ENCODE data around the gene HNRNPH3. TPM values are rescaled to one million over a fixed set of nuclear protein-coding genes. Genes with fewer than 3 reads are reported as not detected.
A peak's percentile ranks its signal among the peaks of the same experiment; 100 is the strongest.
"Not testable (repeated sequence)": the region's sequence is repeated elsewhere in the genome, so short reads cannot be mapped to it uniquely, and the experiment has no call there.

HNRNPH3 gene
- polyA plus RNA-seq, 4 donors, result 117 to 229 (median 139) TPM

GRCh38 chr10:68318331-68319059, 13.4 kb upstream of the HNRNPH3 start:
- peaks cover 0 to 11% (median 0%) of the 10 kb centered on the region in 3 donors for H3K4me1 ChIP-seq (ENCODE audit: control insufficient read depth in 3 of 3, insufficient read depth in 2 of 3, low read depth in 1 of 3, low read length in 2 of 3)
- no peak for FAIRE-seq

GRCh38 chr10:68324396-68324795, 7.5 kb upstream of the HNRNPH3 start:
- H3K4me1 ChIP-seq (ENCODE audit: control insufficient read depth in 3 of 3, insufficient read depth in 2 of 3, low read depth in 1 of 3, low read length in 2 of 3); H3K27ac ChIP-seq (ENCODE audit: low read depth in 1 of 3, low read length in 2 of 3); H3K9me3 ChIP-seq (ENCODE audit: control insufficient read depth in 2 of 2, insufficient read depth in 1 of 2, low read depth in 1 of 2, low read length in 1 of 2); H3K36me3 ChIP-seq (ENCODE audit: control insufficient read depth in 3 of 3, insufficient read depth in 2 of 3, low read depth in 1 of 3, low read length in 3 of 3); H3K27me3 ChIP-seq (ENCODE audit: control insufficient read depth in 3 of 3, insufficient read depth in 3 of 3, low read length in 3 of 3); H3K4me3 ChIP-seq (ENCODE audit: low read depth in 1 of 3, low read length in 3 of 3); FAIRE-seq; DNase-seq: not testable (repeated sequence)
- WGBS, 3 donors, result 91 to 93% (median 92%) methylated on average over 4 of the region's 4 CpGs

More at GRCh38 chr10:68318331-68319059, 13.4 kb upstream of the HNRNPH3 start:
- peak; percentile 74 to 89 for DNase-seq
- H3K27ac ChIP-seq (ENCODE audit: low read depth in 1 of 3, low read length in 2 of 3), result peak overlapping the region in 2 of 3 donors; percentile 32 to 78
- H3K4me3 ChIP-seq (ENCODE audit: low read depth in 1 of 3, low read length in 3 of 3), result no peak overlapping the region
- WGBS, 3 donors, result 12 to 44% (median 24%) methylated on average over 1 of the region's 1 CpG
- H3K27me3 ChIP-seq (ENCODE audit: control insufficient read depth in 3 of 3, insufficient read depth in 3 of 3, low read length in 3 of 3), result no peaks in the 10 kb centered on the region
- peaks cover 0 to 30% of the 10 kb centered on the region in 2 donors for H3K9me3 ChIP-seq (ENCODE audit: control insufficient read depth in 2 of 2, insufficient read depth in 1 of 2, low read depth in 1 of 2, low read length in 1 of 2)
- H3K36me3 ChIP-seq (ENCODE audit: control insufficient read depth in 3 of 3, insufficient read depth in 2 of 3, low read depth in 1 of 3, low read length in 3 of 3), result no peaks in the 10 kb centered on the region

- peak overlapping the region; percentile 41 to 63 (median 58) for H3K27ac ChIP-seq (ENCODE audit: low read depth in 1 of 3, low read length in 2 of 3)
- no peaks in the 10 kb centered on the region for H3K36me3 ChIP-seq (ENCODE audit: control insufficient read depth in 3 of 3, insufficient read depth in 2 of 3, low read depth in 1 of 3, low read length in 3 of 3)
- H3K27me3 ChIP-seq (ENCODE audit: control insufficient read depth in 3 of 3, insufficient read depth in 3 of 3, low read length in 3 of 3), result no peaks in the 10 kb centered on the region
- H3K9me3 ChIP-seq (ENCODE audit: control insufficient read depth in 2 of 2, insufficient read depth in 1 of 2, low read depth in 1 of 2, low read length in 1 of 2), result peaks cover 0 to 3% of the 10 kb centered on the region in 2 donors
- WGBS, 3 donors, result 10 to 23% (median 14%) methylated on average over 4 of the region's 4 CpGs
- no peak for FAIRE-seq
- H3K4me3 ChIP-seq (ENCODE audit: low read depth in 1 of 3, low read length in 3 of 3), result no peak overlapping the region
- DNase-seq, result peak in 1 of 2 donors; percentile 67
- H3K4me1 ChIP-seq (ENCODE audit: control insufficient read depth in 3 of 3, insufficient read depth in 2 of 3, low read depth in 1 of 3, low read length in 2 of 3), result peaks cover 0 to 12% (median 3%) of the 10 kb centered on the region in 3 donors
These were observed 3.7 kb upstream of the HNRNPH3 start for GRCh38 chr10:68327889-68328786.

GRCh38 chr10:68329506-68329861, 2.4 kb upstream of the HNRNPH3 start:
- peaks cover 0 to 12% (median 3%) of the 10 kb centered on the region in 3 donors for H3K4me1 ChIP-seq (ENCODE audit: control insufficient read depth in 3 of 3, insufficient read depth in 2 of 3, low read depth in 1 of 3, low read length in 2 of 3)
- WGBS, 3 donors, result 90 to 94% (median 93%) methylated on average over 1 of the region's 1 CpG
- FAIRE-seq, result no peak
- H3K27ac ChIP-seq (ENCODE audit: low read depth in 1 of 3, low read length in 2 of 3), result no peak overlapping the region
- no peaks in the 10 kb centered on the region for H3K36me3 ChIP-seq (ENCODE audit: control insufficient read depth in 3 of 3, insufficient read depth in 2 of 3, low read depth in 1 of 3, low read length in 3 of 3)
- H3K27me3 ChIP-seq (ENCODE audit: control insufficient read depth in 3 of 3, insufficient read depth in 3 of 3, low read length in 3 of 3), result no peaks in the 10 kb centered on the region
- H3K4me3 ChIP-seq (ENCODE audit: low read depth in 1 of 3, low read length in 3 of 3), result no peak overlapping the region
- no peak for DNase-seq
- peaks cover 0 to 3% of the 10 kb centered on the region in 2 donors for H3K9me3 ChIP-seq (ENCODE audit: control insufficient read depth in 2 of 2, insufficient read depth in 1 of 2, low read depth in 1 of 2, low read length in 1 of 2)

- peak overlapping the region; percentile 37 to 89 (median 81) for H3K4me3 ChIP-seq (ENCODE audit: low read depth in 1 of 3, low read length in 3 of 3)
- peaks cover 0 to 15% (median 8%) of the 10 kb centered on the region in 3 donors for H3K4me1 ChIP-seq (ENCODE audit: control insufficient read depth in 3 of 3, insufficient read depth in 2 of 3, low read depth in 1 of 3, low read length in 2 of 3)
- no peaks in the 10 kb centered on the region for H3K36me3 ChIP-seq (ENCODE audit: control insufficient read depth in 3 of 3, insufficient read depth in 2 of 3, low read depth in 1 of 3, low read length in 3 of 3)
- H3K9me3 ChIP-seq (ENCODE audit: control insufficient read depth in 2 of 2, insufficient read depth in 1 of 2, low read depth in 1 of 2, low read length in 1 of 2), result peaks cover 0 to 3% of the 10 kb centered on the region in 2 donors
- no peak for FAIRE-seq
- H3K27ac ChIP-seq (ENCODE audit: low read depth in 1 of 3, low read length in 2 of 3), result peak overlapping the region; percentile 75 to 98 (median 94)
- peak in 1 of 2 donors; percentile 35 for DNase-seq
- no peaks in the 10 kb centered on the region for H3K27me3 ChIP-seq (ENCODE audit: control insufficient read depth in 3 of 3, insufficient read depth in 3 of 3, low read length in 3 of 3)
- WGBS, 3 donors, result 17 to 26% (median 19%) methylated on average over 29 of the region's 29 CpGs
These were observed 911 bp upstream of the HNRNPH3 start for GRCh38 chr10:68330852-68331454.

GRCh38 chr10:68332259-68333057, 594 bp downstream of the HNRNPH3 start, which contains the start of gene PBLD:
Gene PBLD, minus strand, starts transcription at chr10:68332928. Its CDS starts 26,084 bp downstream, at chr10:68306844.
- Histone ChIP-seq H3K9me3 (ENCODE audit: control insufficient read depth in 2 of 2, insufficient read depth in 1 of 2, low read depth in 1 of 2, low read length in 1 of 2) (no peaks in the 10 kb centered on the region), H3K27me3 (ENCODE audit: control insufficient read depth in 3 of 3, insufficient read depth in 3 of 3, low read length in 3 of 3) (no peaks in the 10 kb centered on the region), H3K4me1 (ENCODE audit: control insufficient read depth in 3 of 3, insufficient read depth in 2 of 3, low read depth in 1 of 3, low read length in 2 of 3) (peaks cover 5 to 27% (median 13%) of the 10 kb centered on the region in 3 donors), H3K27ac (ENCODE audit: low read depth in 1 of 3, low read length in 2 of 3) (peak within 1 kb of the TSS; percentile 93 to 98 (median 94)), H3K4me3 (ENCODE audit: low read depth in 1 of 3, low read length in 3 of 3) (peak within 1 kb of the TSS; percentile 81 to 100 (median 89)), H3K36me3 (ENCODE audit: control insufficient read depth in 3 of 3, insufficient read depth in 2 of 3, low read depth in 1 of 3, low read length in 3 of 3) (no peaks in the 10 kb centered on the region)
- DNase-seq (peak; percentile 84 to 91), FAIRE-seq (no peak)
- WGBS, 3 donors, result 0 to 1% (median 0%) methylated on average over 47 to 51 of the region's 51 CpGs

- 0 to 1% (median 1%) methylated on average over 10 of the region's 10 CpGs for WGBS, 3 donors
- Histone ChIP-seq H3K9me3 (ENCODE audit: control insufficient read depth in 2 of 2, insufficient read depth in 1 of 2, low read depth in 1 of 2, low read length in 1 of 2) (no peaks in the 10 kb centered on the region), H3K27ac (ENCODE audit: low read depth in 1 of 3, low read length in 2 of 3) (peak overlapping the region; percentile 93 to 98 (median 94)), H3K27me3 (ENCODE audit: control insufficient read depth in 3 of 3, insufficient read depth in 3 of 3, low read length in 3 of 3) (no peaks in the 10 kb centered on the region), H3K36me3 (ENCODE audit: control insufficient read depth in 3 of 3, insufficient read depth in 2 of 3, low read depth in 1 of 3, low read length in 3 of 3) (peaks cover 0 to 2% (median 2%) of the 10 kb centered on the region in 3 donors), H3K4me3 (ENCODE audit: low read depth in 1 of 3, low read length in 3 of 3) (peak overlapping the region; percentile 81 to 100 (median 89)), H3K4me1 (ENCODE audit: control insufficient read depth in 3 of 3, insufficient read depth in 2 of 3, low read depth in 1 of 3, low read length in 2 of 3) (peaks cover 5 to 29% (median 15%) of the 10 kb centered on the region in 3 donors)
- DNase-seq, result no peak
- no peak for FAIRE-seq
These were observed 1.2 kb downstream of the HNRNPH3 start for GRCh38 chr10:68333058-68333395.

Data from small intestine (tissue), 7 donors.